HG03460 (cell line): ENCODE results near the gene RPGR.

Experiments used
- ATAC-seq: cut with Tn5 transposase; IDR thresholded peaks from one replicate; pipeline ENCODE4 v1.9.1; 2021; ENCODE audit not compliant: unreplicated experiment

RPGR gene

GRCh38 chrX:38262715-38263620 is 64.3 kb downstream of the RPGR start:
- ATAC-seq = no peak

DNA sequence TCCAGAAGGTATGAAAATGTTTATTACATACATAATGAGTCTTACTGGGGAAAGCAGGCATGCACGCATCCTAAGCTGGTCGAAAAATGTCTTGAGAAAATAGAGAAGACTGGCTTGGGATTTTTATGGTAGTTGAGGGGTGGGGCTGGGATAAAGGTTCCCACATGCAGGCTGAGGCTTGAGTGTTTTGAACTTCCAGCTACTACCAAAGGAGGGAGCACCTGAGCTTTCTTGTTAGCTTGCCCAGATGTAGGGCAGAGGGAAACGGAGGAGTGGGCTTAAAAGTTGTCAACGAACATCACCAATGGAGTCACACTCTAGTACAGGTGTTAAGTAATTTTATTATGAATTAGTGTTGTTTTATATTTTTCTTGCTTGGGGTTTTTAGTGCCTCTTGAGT is 67.1 kb downstream of the RPGR start:
- ATAC-seq = no peak

DNA sequence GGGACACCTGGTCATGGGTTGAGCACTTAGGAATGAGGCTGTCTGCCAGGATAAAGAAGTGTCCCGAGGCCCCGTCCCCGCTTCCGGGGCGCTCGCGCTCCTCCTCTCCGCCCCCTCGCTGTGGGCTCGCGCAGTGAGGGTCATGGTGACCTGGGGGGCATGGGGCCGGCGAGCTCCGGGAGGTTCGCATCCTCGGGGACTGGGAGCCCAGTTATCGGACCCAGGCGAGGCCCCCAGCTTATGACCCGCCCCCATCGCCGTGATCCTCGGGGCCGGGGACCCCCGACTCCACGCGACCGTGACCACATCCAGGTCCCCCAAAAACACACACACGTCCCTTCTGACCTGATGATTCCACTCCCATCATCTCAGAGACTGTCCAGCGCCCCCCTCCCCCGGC is 71.3 kb downstream of the RPGR start:
- ATAC-seq = no peak

GRCh38 chrX:38249965-38250364 is 77.3 kb downstream of the RPGR start:
- no peak for ATAC-seq

DNA sequence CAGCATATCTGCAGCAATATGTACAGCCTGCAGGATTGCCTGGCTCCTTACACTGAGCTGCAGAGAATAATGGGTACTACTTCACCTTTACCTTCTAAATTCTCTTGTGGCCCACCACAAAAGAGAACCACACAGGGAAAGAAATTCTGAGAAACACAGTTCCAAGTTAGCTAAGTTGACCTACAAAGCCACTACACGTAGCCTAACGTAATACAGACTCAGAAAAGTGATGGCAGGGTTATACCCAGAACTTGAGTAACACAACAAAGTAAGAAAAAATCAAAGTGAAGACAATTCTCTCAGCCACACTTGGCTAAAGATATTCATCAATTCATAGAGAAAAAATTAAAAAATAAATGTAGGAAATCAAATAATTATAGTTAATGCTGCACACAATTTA is 80.3 kb downstream of the RPGR start:
- ATAC-seq = no peak

DNA sequence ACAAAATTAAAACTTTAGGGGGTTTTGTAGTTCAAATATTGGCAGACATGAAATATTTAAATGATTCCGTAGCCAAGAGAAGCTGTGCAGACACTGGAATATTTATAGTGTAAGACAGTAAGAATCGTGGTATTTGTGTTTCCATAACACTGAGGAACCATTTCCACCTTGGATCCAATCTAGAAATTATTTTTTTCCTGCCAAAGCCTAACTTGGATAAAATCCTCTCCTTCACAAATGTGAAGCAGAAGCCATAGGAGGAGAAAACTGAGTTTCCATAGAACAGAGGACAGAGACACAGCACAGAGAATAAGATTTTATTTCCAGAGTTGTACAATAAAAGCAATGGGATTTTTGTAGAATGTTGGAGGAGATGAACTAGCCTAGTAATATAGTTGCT is 86.8 kb downstream of the RPGR start:
- no peak for ATAC-seq

DNA sequence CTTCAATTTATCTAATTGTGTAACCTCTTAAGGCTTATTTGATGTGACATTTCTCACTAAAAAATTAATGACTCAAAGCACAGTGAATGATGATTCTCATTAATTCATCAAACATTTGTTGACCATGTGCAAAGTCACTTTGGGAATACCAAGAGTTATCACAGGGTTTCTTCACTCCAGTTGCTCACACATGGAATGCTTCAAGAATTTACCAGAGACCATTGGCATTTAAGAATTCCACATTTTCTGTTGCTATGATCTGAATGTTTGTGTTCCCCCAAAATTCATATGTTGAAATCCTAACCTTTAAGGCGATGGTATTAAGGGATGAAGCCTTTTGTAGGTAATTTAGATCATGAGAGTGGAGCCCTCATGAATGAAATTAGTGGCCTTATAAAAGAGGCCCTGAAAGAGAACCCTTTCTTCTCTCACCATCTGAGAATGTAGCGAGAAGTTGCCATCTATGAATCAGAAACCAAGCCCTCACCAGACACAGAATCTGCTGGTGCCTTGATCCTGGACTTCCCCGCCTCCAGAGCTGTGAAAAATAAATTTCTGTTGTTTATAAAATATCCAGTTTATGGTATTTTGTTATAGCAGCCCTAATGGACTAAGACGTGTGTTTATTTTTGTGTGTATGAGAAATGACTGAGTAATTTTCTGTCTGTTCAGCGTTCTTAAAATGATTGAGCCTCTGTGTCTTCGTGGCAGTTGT is 90.3 kb downstream of the RPGR start:
- no peak for ATAC-seq

- no peak for ATAC-seq
Measured at GRCh38 chrX:38233891-38234667, 93.2 kb downstream of the RPGR start.

DNA sequence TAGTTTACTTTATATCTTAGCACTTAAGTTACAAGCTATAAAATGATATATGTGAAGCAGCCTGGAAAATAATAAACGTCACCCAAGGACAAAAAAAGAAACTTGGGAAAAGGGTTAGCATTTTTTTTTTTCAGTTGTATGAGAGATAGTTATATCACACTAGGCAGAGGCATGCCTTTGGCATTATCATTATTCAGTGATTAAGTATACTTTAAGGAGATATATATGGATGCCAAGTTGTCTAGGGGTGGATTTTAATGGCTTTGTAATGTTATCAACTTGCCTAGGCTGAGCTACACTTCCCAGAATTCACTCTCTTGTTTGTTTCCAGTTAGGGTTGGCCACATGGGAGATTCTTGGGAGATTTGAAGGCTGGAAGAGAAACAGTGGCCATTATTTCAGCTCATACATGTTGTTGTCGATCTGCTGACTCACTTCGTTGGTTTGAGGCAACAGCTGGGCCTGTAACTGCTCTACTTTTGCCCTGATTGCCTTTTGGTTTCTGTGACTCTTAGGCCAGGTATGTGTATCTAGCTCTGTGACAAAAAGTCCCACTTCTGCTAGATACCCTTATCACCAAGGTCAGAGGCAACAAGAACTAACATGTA is 95.1 kb downstream of the RPGR start:
- no peak for ATAC-seq

DNA sequence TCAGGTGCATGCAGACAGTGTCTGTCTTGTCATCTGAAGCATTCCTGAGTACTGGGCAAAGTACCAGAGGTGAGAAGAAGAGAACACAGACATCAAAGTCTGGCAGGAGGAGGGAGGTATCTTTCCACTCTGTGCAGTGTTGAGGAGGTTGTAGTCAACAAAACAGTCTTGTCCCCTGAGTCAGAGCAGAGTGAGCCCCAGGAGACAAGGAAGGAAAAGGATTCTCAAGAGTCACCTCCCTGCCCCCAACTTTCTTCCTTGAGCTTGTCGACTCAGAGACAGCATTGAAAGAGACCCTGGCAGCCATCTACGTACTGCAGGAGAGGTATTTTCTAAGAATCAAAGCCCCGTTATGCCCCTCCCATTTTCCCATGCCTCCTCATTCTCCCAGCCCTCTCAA is 102.2 kb downstream of the RPGR start:
- no peak for ATAC-seq

- ATAC-seq = no peak
Measured at GRCh38 chrX:38224160-38224559, 103.1 kb downstream of the RPGR start.

- no peak for ATAC-seq
Measured at GRCh38 chrX:38221391-38221929, 105.8 kb downstream of the RPGR start.

DNA sequence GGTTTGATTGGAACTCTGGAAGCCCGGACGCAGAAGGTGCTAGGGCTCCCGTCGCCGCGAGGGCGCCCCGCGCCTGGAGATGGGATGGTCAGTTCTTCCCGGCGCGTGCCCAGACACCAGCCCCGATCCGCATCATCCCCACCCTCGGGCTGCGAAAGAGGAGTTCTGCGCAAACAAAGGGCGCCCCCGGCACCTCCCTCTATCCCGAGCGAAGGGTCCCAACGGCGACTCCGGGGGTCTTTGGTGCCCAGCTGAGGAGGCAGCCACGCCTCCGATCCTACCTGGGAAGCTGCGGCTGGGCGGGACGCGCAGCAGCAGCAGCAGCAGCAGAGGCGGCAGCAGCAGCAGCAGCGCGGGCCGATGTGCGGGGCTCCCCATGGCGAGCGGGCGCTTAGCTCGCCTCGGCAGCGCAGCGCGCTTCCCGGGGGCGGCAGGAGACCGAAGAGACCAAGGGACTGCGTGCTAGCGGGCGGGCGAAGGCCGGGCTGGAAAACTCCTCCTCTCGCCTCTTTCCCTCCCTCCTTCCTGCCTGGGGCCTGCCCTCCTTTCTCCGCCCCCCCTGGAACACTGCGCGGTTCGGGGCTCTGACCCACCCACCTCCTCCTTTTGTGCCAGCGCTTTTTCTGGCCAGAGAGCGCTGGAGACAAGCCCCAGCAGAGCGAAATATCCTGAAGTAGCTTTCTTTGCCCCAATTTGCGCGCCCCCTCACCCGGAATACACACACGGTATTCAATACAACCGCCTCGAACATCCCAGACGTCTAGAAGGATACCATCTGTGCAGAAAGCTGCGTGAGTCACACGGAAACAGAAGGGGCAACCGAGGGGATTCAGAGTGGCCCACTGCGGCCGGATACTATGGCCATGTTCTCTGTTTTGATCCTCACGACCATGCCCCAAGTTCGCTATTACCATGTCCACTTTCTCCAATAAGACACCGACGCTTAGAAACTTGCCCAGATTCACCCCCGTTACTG is 106.6 kb downstream of the RPGR start, which contains the start of gene SRPX:
TSS of gene SRPX (minus strand) at position 457 of the 976 bp plus-strand sequence. CDS start at position 378, 79 bp downstream.
- ATAC-seq = no peak

- peak; percentile 61 for ATAC-seq
Measured at GRCh38 chrX:38220024-38220414, 107.3 kb downstream of the RPGR start.
